SU-DHL-6 (cell line): Measurements from ENCODE around the gene CFAP58.

Experiments
- H2AFZ ChIP-seq: fragments of 200-600 bp; sonication (generic); 2 replicates; pipeline ENCODE4 v1.6.1; 2014; ENCODE audit warnings: low read depth, mild to moderate bottlenecking, moderate library complexity, mixed read lengths, antibody characterized with exemption, low read length; ENCODE audit not compliant: severe bottlenecking
- H3F3A ChIP-seq: fragments of 200-600 bp; shearing (Covaris generic); 2 replicates; pipeline ENCODE4 v1.6.0; 2016; ENCODE audit warnings: antibody characterized with exemption, mild to moderate bottlenecking; ENCODE audit not compliant: insufficient read depth
- H3K27ac ChIP-seq: fragments of 200-600 bp; sonication (generic); 2 replicates; pipeline ENCODE4 v1.5.1; 2016; ENCODE audit warnings: low read depth, mild to moderate bottlenecking, low read length, moderate library complexity, mixed read lengths
- H3K27me3 ChIP-seq: fragments of 200-600 bp; sonication (generic), shearing (Covaris generic); 2 replicates; pipeline ENCODE4 v1.6.0; 2014; ENCODE audit warnings: mild to moderate bottlenecking, low read length
- H3K36me3 ChIP-seq: fragments of 200-600 bp; sonication (generic); 2 replicates; pipeline ENCODE4 v1.6.1; 2014; ENCODE audit warnings: mild to moderate bottlenecking, low read length, mixed read lengths
- H3K4me2 ChIP-seq: fragments of 300-600, 200-600 bp; shearing (Covaris generic), sonication (generic); 2 replicates; pipeline ENCODE4 v1.6.0; 2014; ENCODE audit warnings: low read length, low read depth, mild to moderate bottlenecking; ENCODE audit not compliant: poor library complexity, severe bottlenecking
- H3K4me3 ChIP-seq: fragments of 200-600 bp; sonication (generic); 2 replicates; pipeline ENCODE4 v1.5.1; 2014; ENCODE audit warnings: antibody characterized with exemption, low read length, mild to moderate bottlenecking, mixed read lengths; ENCODE audit not compliant: insufficient read depth, poor library complexity, severe bottlenecking
- H3K79me2 ChIP-seq: fragments of 200-600 bp; sonication (generic); 2 replicates; pipeline ENCODE4 v1.6.1; 2014; ENCODE audit warnings: mild to moderate bottlenecking, low read length, moderate library complexity; ENCODE audit not compliant: insufficient read depth
- H3K9ac ChIP-seq: fragments of 200-600 bp; sonication (generic); 2 replicates; pipeline ENCODE4 v1.7.0; 2014; ENCODE audit warnings: mild to moderate bottlenecking, low read length
- H3K9me2 ChIP-seq: fragments of 200-600 bp; sonication (generic); replicated peaks from 2 replicates; pipeline ENCODE4 v1.6.1; 2014; ENCODE audit warnings: low read length; ENCODE audit not compliant: insufficient read depth
- H3K9me3 ChIP-seq: fragments of 200-600 bp; sonication (generic); 2 replicates; pipeline ENCODE4 v1.6.1; 2014; ENCODE audit warnings: low read length, mixed read lengths; ENCODE audit not compliant: insufficient read depth
- H4K20me1 ChIP-seq: fragments of 200-600 bp; sonication (generic); 2 replicates; pipeline ENCODE4 v1.6.1; 2014; ENCODE audit warnings: low read depth, mild to moderate bottlenecking, antibody characterized with exemption, low read length, moderate library complexity, mixed read lengths
- CTCF ChIP-seq: fragments of 200-600 bp; sonication (generic); IDR thresholded peaks from one replicate; pipeline ENCODE4 v1.5.1; 2017; ENCODE audit warnings: antibody characterized with exemption, mild to moderate bottlenecking, low read length, moderate library complexity; ENCODE audit not compliant: insufficient read depth, poor library complexity, severe bottlenecking
- EZH2phosphoT487 ChIP-seq: fragments of 200-600 bp; sonication (generic), shearing (Covaris generic); conservative IDR thresholded peaks from 2 replicates; pipeline ENCODE4 v1.6.1; 2018; ENCODE audit warnings: mild to moderate bottlenecking, antibody characterized with exemption, low read length, moderate library complexity, mixed read lengths

Gene CFAP58

GRCh38 chr10:104331208-104331838 lies 22.3 kb upstream of the CFAP58 start:
- peaks cover 96% of the 10 kb centered on the region for H3K79me2 ChIP-seq
- H2AFZ ChIP-seq: no peak overlapping the region
- H3K9ac ChIP-seq: no peak overlapping the region
- H3K27ac ChIP-seq: no peak overlapping the region
- no peaks in the 10 kb centered on the region for H3K27me3 ChIP-seq
- TF ChIP-seq CTCF: no peak
- TF ChIP-seq EZH2phosphoT487: no peak
- H4K20me1 ChIP-seq: peaks cover 32% of the 10 kb centered on the region; the same call in 1 of the 2 replicates
- H3K36me3 ChIP-seq: no peaks in the 10 kb centered on the region
- no peaks in the 10 kb centered on the region for H3K9me3 ChIP-seq
- no peak overlapping the region for H3K4me3 ChIP-seq
- H3K9me2 ChIP-seq: no peaks in the 10 kb centered on the region
- H3F3A ChIP-seq: no peaks in the 10 kb centered on the region
- H3K4me2 ChIP-seq: no peak overlapping the region

- H3K36me3 ChIP-seq: no peaks in the 10 kb centered on the region
- TF ChIP-seq EZH2phosphoT487: no peak
- no peak for TF ChIP-seq CTCF
- no peak overlapping the region for H3K4me2 ChIP-seq
- no peaks in the 10 kb centered on the region for H3K9me2 ChIP-seq
- no peaks in the 10 kb centered on the region for H3K27me3 ChIP-seq
- H3K27ac ChIP-seq: no peak overlapping the region
- H2AFZ ChIP-seq: no peak overlapping the region
- H3K9me3 ChIP-seq: no peaks in the 10 kb centered on the region
- peaks cover 32% of the 10 kb centered on the region; the same call in 1 of the 2 replicates for H4K20me1 ChIP-seq
- no peaks in the 10 kb centered on the region for H3F3A ChIP-seq
- no peak overlapping the region for H3K9ac ChIP-seq
- peaks cover 97% of the 10 kb centered on the region for H3K79me2 ChIP-seq
- no peak overlapping the region for H3K4me3 ChIP-seq
These were observed 21.2 kb upstream of the CFAP58 start for GRCh38 chr10:104332243-104333031.

GRCh38 chr10:104333032-104333727 lies 20.5 kb upstream of the CFAP58 start:
- TF ChIP-seq CTCF (no peak), EZH2phosphoT487 (no peak)
- H3K36me3 ChIP-seq: no peaks in the 10 kb centered on the region
- H3K4me3 ChIP-seq: no peak overlapping the region
- H3K79me2 ChIP-seq: peaks cover 91% of the 10 kb centered on the region
- peaks cover 32% of the 10 kb centered on the region; the same call in 1 of the 2 replicates for H4K20me1 ChIP-seq
- H3F3A ChIP-seq: no peaks in the 10 kb centered on the region
- no peak overlapping the region for H2AFZ ChIP-seq
- H3K4me2 ChIP-seq: no peak overlapping the region
- no peaks in the 10 kb centered on the region for H3K27me3 ChIP-seq
- no peaks in the 10 kb centered on the region for H3K9me3 ChIP-seq
- H3K9ac ChIP-seq: no peak overlapping the region
- no peaks in the 10 kb centered on the region for H3K9me2 ChIP-seq
- no peak overlapping the region for H3K27ac ChIP-seq
